HepG2 (cell line): ENCODE measurements around the gene ANGPTL5. TPM values are rescaled to one million over a fixed set of nuclear protein-coding genes. Genes with fewer than 3 reads are reported as not detected.

ENCODE experiments used
- AGO2 ChIP-seq: fragments of 200-400 bp; formaldehyde crosslinking; optimal IDR thresholded peaks from 2 replicates; pipeline ENCODE3; 2017; ENCODE audit warnings: mild to moderate bottlenecking, low read depth, low read length, moderate library complexity
- MYNN ChIP-seq: sonication (generic); formaldehyde crosslinking; IDR thresholded peaks from 2 replicates; pipeline ENCODE4 v1.4.0; 2020; ENCODE audit warnings: mild to moderate bottlenecking, low read depth, missing genetic modification reagents
- NCOA2 ChIP-seq: sonication (generic); formaldehyde crosslinking; IDR thresholded peaks from 2 replicates; pipeline ENCODE4 v1.8.0; 2022; ENCODE audit warnings: inconsistent platforms
- PCBP1 ChIP-seq: fragments of 200-400 bp; formaldehyde crosslinking; IDR thresholded peaks from 2 replicates; pipeline ENCODE4 v1.6.1; 2017; ENCODE audit warnings: mild to moderate bottlenecking, low read depth, low read length, borderline replicate concordance
- STAG1 ChIP-seq: sonication (generic); formaldehyde crosslinking; IDR thresholded peaks from 2 replicates; pipeline ENCODE4 v1.4.0; 2020; ENCODE audit warnings: missing genetic modification reagents
- ZBTB4 ChIP-seq: sonication (generic); formaldehyde crosslinking; IDR thresholded peaks from 2 replicates; pipeline ENCODE4 v1.4.0; 2020; ENCODE audit warnings: missing genetic modification reagents, mild to moderate bottlenecking, borderline replicate concordance
- ZNF142 ChIP-seq: sonication (generic); formaldehyde crosslinking; IDR thresholded peaks from 2 replicates; pipeline ENCODE4 v1.4.0; 2020; ENCODE audit warnings: missing genetic modification reagents
- ZNF547 ChIP-seq: sonication (generic); formaldehyde crosslinking; IDR thresholded peaks from 2 replicates; pipeline ENCODE4 v1.5.1; 2020; ENCODE audit warnings: mild to moderate bottlenecking, missing genetic modification reagents
- ZNF850 ChIP-seq: sonication (generic); formaldehyde crosslinking; conservative IDR thresholded peaks from 2 replicates; pipeline ENCODE4 v1.9.0; 2021; ENCODE audit warnings: mild to moderate bottlenecking, missing genetic modification reagents
- polyA plus RNA-seq, 8 experiments: library from polyadenylated mRNA; depleted of rRNA in 3 of 8; stranded (reverse) in 7 of 8; unstranded in 1 of 8; fragments of >200 nt; fragmentation: Illumina TruSeq in 4 of 8; extraction: Trizol in 4 of 8; gene quantifications; 2 replicates each; pipeline versions ENCODE4 v1.2.1 to v1.2.3, GENCODE V29; 2011 to 2016; ENCODE audit warnings: low read depth in 4 of 8, missing spikeins in 1 of 8, mixed read lengths in 1 of 8; ENCODE audit not compliant: insufficient read depth in 1 of 8
- total RNA-seq, 5 experiments: library from RNA; depleted of rRNA; stranded (reverse); fragments of >200 nt; fragmentation: Illumina TruSeq; extraction: Trizol; gene quantifications; 2 replicates each; pipeline ENCODE4 v1.2.3, GENCODE V29; 2016; ENCODE audit warnings: low read depth in 1 of 5
- TF ChIP-seq, protein P1 (sequence below): sonication (generic); formaldehyde crosslinking; IDR thresholded peaks from 2 replicates; pipeline ENCODE4 v1.4.0; 2020; ENCODE audit warnings: missing genetic modification reagents
- TF ChIP-seq, protein P2 (sequence below): IDR thresholded peaks from 2 replicates; pipeline ENCODE4 v1.6.1; 2016; ENCODE audit warnings: low read depth, borderline replicate concordance
- TF ChIP-seq, protein P3 (sequence below): IDR thresholded peaks from 2 replicates; pipeline ENCODE4 v1.6.1; 2016; ENCODE audit warnings: mild to moderate bottlenecking

The ANGPTL5 gene
- total and polyA plus RNA-seq, 2 of the 13 experiments (the other 11 are each of a cell fraction or from before 2014, with no cell fraction given), result not detected

DNA sequence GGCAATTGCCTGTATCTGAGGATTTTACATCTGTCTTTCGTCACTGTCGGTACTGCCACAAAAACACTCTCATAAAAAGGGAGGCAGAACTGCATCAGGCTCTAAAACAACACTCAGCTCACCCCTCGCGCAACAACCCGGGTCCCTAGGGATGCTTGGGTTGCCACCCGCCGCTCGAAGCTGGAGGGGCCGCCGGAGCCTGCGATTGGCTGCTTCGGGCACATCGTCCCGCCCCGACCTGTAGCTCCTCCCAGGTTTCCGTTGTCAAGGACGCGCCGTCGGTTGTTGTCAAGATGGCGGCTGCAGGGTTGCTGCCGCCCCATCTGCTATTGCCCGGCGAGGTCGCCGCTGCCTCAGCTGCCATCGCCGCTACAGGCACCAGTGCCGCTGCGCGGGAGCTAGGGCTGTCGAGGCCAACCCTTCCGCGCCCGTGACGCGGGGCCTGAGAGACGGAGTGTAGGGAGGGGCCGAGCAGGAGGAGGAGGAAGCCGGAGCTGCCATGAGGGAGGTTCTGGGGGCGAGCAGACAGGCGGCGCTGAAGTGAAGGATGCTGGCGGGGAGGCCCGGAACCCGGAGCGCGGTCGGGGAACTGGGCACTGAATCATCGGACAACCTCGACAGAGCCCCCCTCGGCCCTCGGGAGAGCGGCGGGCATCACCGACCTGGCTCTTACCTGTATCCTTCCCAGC lies 1.4 kb downstream of the ANGPTL5 start, which contains the start of gene CEP126 (continued):
- TF ChIP-seq, protein P1, sequence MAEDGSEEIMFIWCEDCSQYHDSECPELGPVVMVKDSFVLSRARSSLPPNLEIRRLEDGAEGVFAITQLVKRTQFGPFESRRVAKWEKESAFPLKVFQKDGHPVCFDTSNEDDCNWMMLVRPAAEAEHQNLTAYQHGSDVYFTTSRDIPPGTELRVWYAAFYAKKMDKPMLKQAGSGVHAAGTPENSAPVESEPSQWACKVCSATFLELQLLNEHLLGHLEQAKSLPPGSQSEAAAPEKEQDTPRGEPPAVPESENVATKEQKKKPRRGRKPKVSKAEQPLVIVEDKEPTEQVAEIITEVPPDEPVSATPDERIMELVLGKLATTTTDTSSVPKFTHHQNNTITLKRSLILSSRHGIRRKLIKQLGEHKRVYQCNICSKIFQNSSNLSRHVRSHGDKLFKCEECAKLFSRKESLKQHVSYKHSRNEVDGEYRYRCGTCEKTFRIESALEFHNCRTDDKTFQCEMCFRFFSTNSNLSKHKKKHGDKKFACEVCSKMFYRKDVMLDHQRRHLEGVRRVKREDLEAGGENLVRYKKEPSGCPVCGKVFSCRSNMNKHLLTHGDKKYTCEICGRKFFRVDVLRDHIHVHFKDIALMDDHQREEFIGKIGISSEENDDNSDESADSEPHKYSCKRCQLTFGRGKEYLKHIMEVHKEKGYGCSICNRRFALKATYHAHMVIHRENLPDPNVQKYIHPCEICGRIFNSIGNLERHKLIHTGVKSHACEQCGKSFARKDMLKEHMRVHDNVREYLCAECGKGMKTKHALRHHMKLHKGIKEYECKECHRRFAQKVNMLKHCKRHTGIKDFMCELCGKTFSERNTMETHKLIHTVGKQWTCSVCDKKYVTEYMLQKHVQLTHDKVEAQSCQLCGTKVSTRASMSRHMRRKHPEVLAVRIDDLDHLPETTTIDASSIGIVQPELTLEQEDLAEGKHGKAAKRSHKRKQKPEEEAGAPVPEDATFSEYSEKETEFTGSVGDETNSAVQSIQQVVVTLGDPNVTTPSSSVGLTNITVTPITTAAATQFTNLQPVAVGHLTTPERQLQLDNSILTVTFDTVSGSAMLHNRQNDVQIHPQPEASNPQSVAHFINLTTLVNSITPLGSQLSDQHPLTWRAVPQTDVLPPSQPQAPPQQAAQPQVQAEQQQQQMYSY (CRISPR knock-in tag), result peak; percentile 93
- TF ChIP-seq PCBP1 (peak; percentile 58; the same call in 1 of the 2 replicates), ZNF142 (CRISPR knock-in tag) (0 out of 2 replicates have a peak, but pooled peaks have one; percentile 47), ZNF850 (CRISPR knock-in tag) (no peak), NCOA2 (peak; percentile 58), ZBTB4 (CRISPR knock-in tag) (peak; percentile 26; the same call in 1 of the 2 replicates), STAG1 (peak; percentile 57), AGO2 (no peak), MYNN (CRISPR knock-in tag) (peak; percentile 32; the same call in 1 of the 2 replicates), ZNF547 (CRISPR knock-in tag) (peak; percentile 78; the same call in 1 of the 2 replicates)
- TF ChIP-seq, protein P2, sequence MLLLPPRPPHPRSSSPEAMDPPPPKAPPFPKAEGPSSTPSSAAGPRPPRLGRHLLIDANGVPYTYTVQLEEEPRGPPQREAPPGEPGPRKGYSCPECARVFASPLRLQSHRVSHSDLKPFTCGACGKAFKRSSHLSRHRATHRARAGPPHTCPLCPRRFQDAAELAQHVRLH (CRISPR knock-in tag), result peak; percentile 87; the same call in 1 of the 2 replicates
- TF ChIP-seq, protein P3, sequence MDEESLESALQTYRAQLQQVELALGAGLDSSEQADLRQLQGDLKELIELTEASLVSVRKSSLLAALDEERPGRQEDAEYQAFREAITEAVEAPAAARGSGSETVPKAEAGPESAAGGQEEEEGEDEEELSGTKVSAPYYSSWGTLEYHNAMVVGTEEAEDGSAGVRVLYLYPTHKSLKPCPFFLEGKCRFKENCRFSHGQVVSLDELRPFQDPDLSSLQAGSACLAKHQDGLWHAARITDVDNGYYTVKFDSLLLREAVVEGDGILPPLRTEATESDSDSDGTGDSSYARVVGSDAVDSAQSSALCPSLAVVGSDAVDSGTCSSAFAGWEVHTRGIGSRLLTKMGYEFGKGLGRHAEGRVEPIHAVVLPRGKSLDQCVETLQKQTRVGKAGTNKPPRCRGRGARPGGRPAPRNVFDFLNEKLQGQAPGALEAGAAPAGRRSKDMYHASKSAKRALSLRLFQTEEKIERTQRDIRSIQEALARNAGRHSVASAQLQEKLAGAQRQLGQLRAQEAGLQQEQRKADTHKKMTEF, result peak; percentile 80; the same call in 1 of the 2 replicates
